Astrocyte (in vitro differentiated cells and primary cell): ENCODE results near the gene FBXW8. TPM values are rescaled to one million over a fixed set of nuclear protein-coding genes. Genes with fewer than 3 reads are reported as not detected.

ENCODE experiments used
- DNase-seq: peaks from one replicate; pipeline ENCODE4 v3.0.0-alpha.2; 2010; ENCODE audit warnings: low read depth
- FAIRE-seq: peaks from 2 replicates; lab custom pipeline; 2011; peaks lifted over from hg19 to GRCh38; lab: Jason Lieb, UNC
- H2AFZ ChIP-seq: 2 replicates; pipeline ENCODE4 v1.6.0; 2012; ENCODE audit warnings: low read depth, low read length, inconsistent platforms
- H3K27ac ChIP-seq: 2 replicates; pipeline ENCODE4 v1.5.1; 2011; ENCODE audit warnings: low read depth, low read length, inconsistent platforms
- H3K27me3 ChIP-seq: 2 replicates; pipeline ENCODE4 v1.6.0; 2011; ENCODE audit warnings: low read length, inconsistent platforms; ENCODE audit not compliant: insufficient read depth
- H3K36me3 ChIP-seq: 2 replicates; pipeline ENCODE4 v1.5.1; 2011; ENCODE audit warnings: low read length, inconsistent platforms; ENCODE audit not compliant: insufficient read depth
- H3K4me1 ChIP-seq: 2 replicates; pipeline ENCODE4 v1.5.1; 2011; ENCODE audit warnings: low read length, inconsistent platforms; ENCODE audit not compliant: insufficient read depth
- H3K4me2 ChIP-seq: 2 replicates; pipeline ENCODE4 v1.6.0; 2012; ENCODE audit warnings: low read length, inconsistent platforms
- H3K4me3 ChIP-seq: 2 replicates; pipeline ENCODE4 v1.5.1; 2011; ENCODE audit warnings: low read depth, mild to moderate bottlenecking, low read length, inconsistent platforms; ENCODE audit not compliant: insufficient read depth
- H3K79me2 ChIP-seq: 2 replicates; pipeline ENCODE4 v1.6.0; 2012; ENCODE audit warnings: mild to moderate bottlenecking, low read length, inconsistent platforms; ENCODE audit not compliant: insufficient read depth
- H3K9ac ChIP-seq: 2 replicates; pipeline ENCODE4 v1.6.0; 2012; ENCODE audit warnings: mild to moderate bottlenecking, low read length, inconsistent platforms
- H3K9me3 ChIP-seq: 2 replicates; pipeline ENCODE4 v1.5.1; 2012; ENCODE audit warnings: low read depth, mild to moderate bottlenecking, low read length, inconsistent platforms; ENCODE audit not compliant: insufficient read depth
- H4K20me1 ChIP-seq: 2 replicates; pipeline ENCODE4 v1.6.0; 2012; ENCODE audit warnings: low read length, inconsistent platforms; ENCODE audit not compliant: insufficient read depth
- H3K27ac Mint-ChIP-seq: one replicate; pipeline ENCODE4 v1.8.0; 2021; ENCODE audit warnings: mild to moderate bottlenecking, mixed read lengths; ENCODE audit not compliant: unreplicated experiment
- H3K27me3 Mint-ChIP-seq: one replicate; pipeline ENCODE4 v1.8.0; 2021; ENCODE audit warnings: low read depth, mixed read lengths; ENCODE audit not compliant: unreplicated experiment
- H3K36me3 Mint-ChIP-seq: one replicate; pipeline ENCODE4 v1.8.0; 2021; ENCODE audit warnings: low read depth, mixed read lengths; ENCODE audit not compliant: unreplicated experiment
- H3K4me1 Mint-ChIP-seq: one replicate; pipeline ENCODE4 v1.8.0; 2021; ENCODE audit warnings: low read depth, mixed read lengths; ENCODE audit not compliant: unreplicated experiment
- H3K4me3 Mint-ChIP-seq: one replicate; pipeline ENCODE4 v1.8.0; 2021; ENCODE audit warnings: mild to moderate bottlenecking, moderate library complexity, mixed read lengths; ENCODE audit not compliant: unreplicated experiment
- H3K9me3 Mint-ChIP-seq: one replicate; pipeline ENCODE4 v1.8.0; 2021; ENCODE audit warnings: mild to moderate bottlenecking, mixed read lengths; ENCODE audit not compliant: unreplicated experiment
- EZH2 ChIP-seq: IDR thresholded peaks from 2 replicates; pipeline ENCODE4 v1.6.1; 2012; ENCODE audit warnings: mild to moderate bottlenecking, low read length, inconsistent platforms; ENCODE audit not compliant: insufficient read depth
- total RNA-seq: library from RNA; stranded (reverse); gene quantifications from 2 replicates; pipeline ENCODE4 v1.2.1, GENCODE V29; 2021
- TF ChIP-seq, protein P1 (sequence below): IDR thresholded peaks from 2 replicates; pipeline ENCODE4 v1.5.1; 2011; ENCODE audit warnings: low read depth, mild to moderate bottlenecking, inconsistent platforms, low read length, moderate library complexity; ENCODE audit not compliant: insufficient read depth

The FBXW8 gene
- total RNA-seq, 1 donor from 2014 or later = 26.4 TPM

DNA sequence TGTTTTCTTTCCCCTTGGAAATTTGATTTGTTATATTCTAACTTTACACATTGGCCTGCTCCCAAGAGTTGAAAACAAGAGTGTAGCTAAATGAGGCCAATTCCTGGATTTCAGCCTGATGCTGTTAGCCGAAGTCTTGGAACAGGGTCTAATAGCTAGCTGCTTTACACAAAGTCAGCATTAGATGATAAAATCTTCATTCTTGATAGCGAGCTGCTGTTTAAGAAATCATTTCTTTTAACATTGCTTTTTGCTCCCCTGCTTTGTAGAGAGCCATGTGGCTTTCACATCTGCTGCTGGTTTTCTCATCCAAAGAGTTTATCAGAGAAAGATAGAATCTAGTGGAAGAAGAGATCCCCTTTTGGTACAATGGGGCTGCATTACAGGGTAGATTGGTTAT lies 22.3 kb downstream of the FBXW8 start:
- no peak overlapping the region for H3K27ac Mint-ChIP-seq
- no peak for FAIRE-seq
- Histone ChIP-seq H3K79me2 (peaks cover 35% of the 10 kb centered on the region), H3K4me3 (no peak overlapping the region), H3K9ac (no peak overlapping the region), H3K4me2 (no peak overlapping the region), H3K27ac (no peak overlapping the region), H4K20me1 (peaks cover 76% of the 10 kb centered on the region), H2AFZ (no peak overlapping the region), H3K4me1 (no peaks in the 10 kb centered on the region), H3K9me3 (no peaks in the 10 kb centered on the region), H3K27me3 (no peaks in the 10 kb centered on the region), H3K36me3 (peaks cover 23% of the 10 kb centered on the region)
- TF ChIP-seq EZH2 = no peak
- TF ChIP-seq, protein P1, sequence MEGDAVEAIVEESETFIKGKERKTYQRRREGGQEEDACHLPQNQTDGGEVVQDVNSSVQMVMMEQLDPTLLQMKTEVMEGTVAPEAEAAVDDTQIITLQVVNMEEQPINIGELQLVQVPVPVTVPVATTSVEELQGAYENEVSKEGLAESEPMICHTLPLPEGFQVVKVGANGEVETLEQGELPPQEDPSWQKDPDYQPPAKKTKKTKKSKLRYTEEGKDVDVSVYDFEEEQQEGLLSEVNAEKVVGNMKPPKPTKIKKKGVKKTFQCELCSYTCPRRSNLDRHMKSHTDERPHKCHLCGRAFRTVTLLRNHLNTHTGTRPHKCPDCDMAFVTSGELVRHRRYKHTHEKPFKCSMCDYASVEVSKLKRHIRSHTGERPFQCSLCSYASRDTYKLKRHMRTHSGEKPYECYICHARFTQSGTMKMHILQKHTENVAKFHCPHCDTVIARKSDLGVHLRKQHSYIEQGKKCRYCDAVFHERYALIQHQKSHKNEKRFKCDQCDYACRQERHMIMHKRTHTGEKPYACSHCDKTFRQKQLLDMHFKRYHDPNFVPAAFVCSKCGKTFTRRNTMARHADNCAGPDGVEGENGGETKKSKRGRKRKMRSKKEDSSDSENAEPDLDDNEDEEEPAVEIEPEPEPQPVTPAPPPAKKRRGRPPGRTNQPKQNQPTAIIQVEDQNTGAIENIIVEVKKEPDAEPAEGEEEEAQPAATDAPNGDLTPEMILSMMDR = no peak
- no peak overlapping the region for H3K4me3 Mint-ChIP-seq
- peaks cover 5% of the 10 kb centered on the region for H3K9me3 Mint-ChIP-seq
- no peak for DNase-seq
- H3K4me1 Mint-ChIP-seq = no peaks in the 10 kb centered on the region
- H3K27me3 Mint-ChIP-seq = no peaks in the 10 kb centered on the region
- H3K36me3 Mint-ChIP-seq = peaks cover 25% of the 10 kb centered on the region

DNA sequence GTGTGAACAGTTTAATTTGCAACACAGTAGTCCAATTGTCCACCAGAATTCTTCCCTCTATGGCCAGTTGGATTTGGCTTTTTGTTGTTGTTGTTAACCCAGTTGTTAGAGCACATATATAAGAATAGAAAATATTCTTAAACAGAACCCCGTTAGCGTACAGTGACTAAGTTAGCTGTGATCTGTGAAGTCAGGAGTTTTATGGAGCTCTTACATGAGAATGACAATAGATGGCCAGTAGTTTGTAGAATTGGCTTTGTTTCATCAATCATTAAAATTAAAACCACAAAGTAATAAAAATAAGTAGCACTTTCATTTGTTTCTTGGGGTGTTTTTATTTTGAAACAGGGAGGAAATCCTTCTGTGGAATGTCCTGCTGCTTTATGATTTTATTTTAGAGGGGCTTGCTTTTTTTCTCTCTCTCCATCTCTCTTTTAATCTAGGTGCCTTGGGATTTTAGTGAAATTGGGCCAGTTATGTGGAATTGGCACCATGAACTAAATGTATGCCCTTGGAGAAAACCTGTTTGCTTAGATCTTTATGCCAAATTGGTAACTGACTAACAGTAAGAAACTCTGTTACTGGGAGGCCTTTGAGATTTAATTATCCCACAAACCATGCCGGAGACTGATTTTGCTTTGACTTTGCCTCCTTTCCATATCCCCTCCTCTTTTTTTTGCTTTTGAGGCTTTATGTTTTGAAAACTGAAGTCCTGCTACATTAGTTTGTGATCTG lies 22.9 kb downstream of the FBXW8 start:
- Mint-ChIP-seq H3K4me3 (no peak overlapping the region), H3K9me3 (peaks cover 5% of the 10 kb centered on the region), H3K36me3 (peaks cover 25% of the 10 kb centered on the region), H3K27me3 (no peaks in the 10 kb centered on the region), H3K4me1 (no peaks in the 10 kb centered on the region), H3K27ac (no peak overlapping the region)
- no peak for FAIRE-seq
- Histone ChIP-seq H3K4me1 (no peaks in the 10 kb centered on the region), H3K4me3 (no peak overlapping the region), H3K4me2 (no peak overlapping the region), H2AFZ (no peak overlapping the region), H3K27ac (no peak overlapping the region), H4K20me1 (peaks cover 82% of the 10 kb centered on the region), H3K79me2 (peaks cover 30% of the 10 kb centered on the region), H3K27me3 (no peaks in the 10 kb centered on the region), H3K9me3 (no peaks in the 10 kb centered on the region), H3K36me3 (peaks cover 18% of the 10 kb centered on the region), H3K9ac (no peak overlapping the region)
- DNase-seq = no peak
- TF ChIP-seq EZH2 = no peak
- TF ChIP-seq, protein P1 = no peak

DNA sequence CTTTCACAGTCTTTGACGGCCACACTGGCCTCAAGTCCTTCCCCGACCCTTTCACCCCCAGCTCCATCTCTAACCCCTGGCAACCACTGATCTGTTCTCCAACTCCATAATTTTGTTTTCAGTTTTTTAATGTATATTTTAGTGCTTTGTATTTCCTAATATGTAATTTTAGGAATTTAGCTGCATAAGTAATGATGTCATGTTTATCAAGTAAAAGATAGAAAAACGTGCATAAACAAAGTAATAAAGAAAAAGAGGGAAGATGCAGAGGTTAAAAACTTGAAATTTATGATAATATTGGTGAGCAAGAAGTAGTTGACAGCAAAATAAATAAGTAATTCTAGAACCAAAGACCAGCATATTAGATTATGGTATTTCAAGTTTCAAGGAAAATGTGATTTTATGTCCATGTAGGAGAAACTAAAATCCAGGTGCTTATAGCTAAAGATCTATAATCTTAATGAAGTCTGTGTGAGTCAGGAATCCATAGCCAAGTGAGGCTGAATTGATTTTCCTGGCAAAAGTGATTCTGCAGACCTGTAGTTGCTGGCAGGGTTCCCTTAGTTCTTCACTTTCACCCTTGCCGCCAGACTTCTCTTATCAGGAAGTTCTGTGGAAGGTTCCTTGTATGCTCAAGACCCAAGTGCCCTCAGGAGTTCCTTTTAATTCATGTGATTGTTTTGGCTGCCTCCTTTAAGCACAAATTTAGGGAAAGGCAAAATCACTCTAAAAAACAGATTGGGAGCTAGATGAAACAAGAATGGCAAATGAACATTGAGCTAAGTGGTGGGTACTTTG lies 24.4 kb downstream of the FBXW8 start:
- H3K79me2 ChIP-seq = peaks cover 40% of the 10 kb centered on the region
- no peak for FAIRE-seq

More for the DNA sequence above, 24.4 kb downstream of the FBXW8 start:
- Histone ChIP-seq H3K9ac (no peak overlapping the region), H3K36me3 (peaks cover 15% of the 10 kb centered on the region), H3K4me3 (no peak overlapping the region), H3K27ac (no peak overlapping the region), H2AFZ (no peak overlapping the region), H4K20me1 (peaks cover 92% of the 10 kb centered on the region), H3K27me3 (no peaks in the 10 kb centered on the region), H3K9me3 (no peaks in the 10 kb centered on the region), H3K4me1 (no peaks in the 10 kb centered on the region), H3K4me2 (no peak overlapping the region)
- Mint-ChIP-seq H3K27me3 (no peaks in the 10 kb centered on the region), H3K27ac (no peak overlapping the region), H3K4me1 (peaks cover 5% of the 10 kb centered on the region), H3K9me3 (peaks cover 5% of the 10 kb centered on the region), H3K4me3 (no peak overlapping the region), H3K36me3 (peaks cover 22% of the 10 kb centered on the region)
- DNase-seq = no peak
- no peak for TF ChIP-seq EZH2
- TF ChIP-seq, protein P1 = no peak
